MM.1S (cell line): ENCODE measurements around the gene CHRNA4.

ENCODE experiments used
- DNase-seq: peaks from one replicate; pipeline ENCODE4 v3.0.0-alpha.2; 2015
- H2AFZ ChIP-seq: fragments of 300-600 bp; sonication (generic); 2 replicates; pipeline ENCODE4 v1.6.0; 2016; ENCODE audit warnings: antibody characterized with exemption, low read length
- H3F3A ChIP-seq: fragments of 300-600 bp; sonication (generic); 2 replicates; pipeline ENCODE4 v1.6.1; 2016; ENCODE audit warnings: mild to moderate bottlenecking, antibody characterized with exemption, low read length, moderate library complexity, mixed read lengths; ENCODE audit not compliant: insufficient read depth
- H3K27ac ChIP-seq: fragments of 300-600 bp; sonication (generic); 2 replicates; pipeline ENCODE4 v1.5.1; 2016; ENCODE audit warnings: mild to moderate bottlenecking, low read length
- H3K27me3 ChIP-seq: fragments of 300-600 bp; sonication (generic); replicated peaks from 2 replicates; pipeline ENCODE4 v1.6.0; 2016; ENCODE audit warnings: low read length; ENCODE audit not compliant: insufficient read depth
- H3K36me3 ChIP-seq: fragments of 300-600 bp; sonication (generic); replicated peaks from 2 replicates; pipeline ENCODE4 v1.6.1; 2016; ENCODE audit warnings: mild to moderate bottlenecking, low read length, mixed read lengths; ENCODE audit not compliant: insufficient read depth
- H3K4me1 ChIP-seq: fragments of 300-600 bp; sonication (generic); 2 replicates; pipeline ENCODE4 v1.6.1; 2016; ENCODE audit warnings: low read length, mixed read lengths
- H3K4me2 ChIP-seq: fragments of 300-600 bp; sonication (generic); 2 replicates; pipeline ENCODE4 v1.6.0; 2016; ENCODE audit warnings: low read depth, low read length
- H3K4me3 ChIP-seq: fragments of 300-600 bp; sonication (generic); 2 replicates; pipeline ENCODE4 v1.5.1; 2016; ENCODE audit warnings: low read length, mixed read lengths
- H3K79me2 ChIP-seq: fragments of 300-600 bp; sonication (generic); 2 replicates; pipeline ENCODE4 v1.6.1; 2016; ENCODE audit warnings: mixed run types, low read length, mixed read lengths
- H3K9ac ChIP-seq: fragments of 300-600 bp; sonication (generic); 2 replicates; pipeline ENCODE4 v1.6.1; 2016; ENCODE audit warnings: low read length, mixed read lengths
- H3K9me2 ChIP-seq: fragments of 300-600 bp; sonication (generic); replicated peaks from 2 replicates; pipeline ENCODE4 v1.6.1; 2016; ENCODE audit warnings: mild to moderate bottlenecking, low read length, mixed read lengths; ENCODE audit not compliant: insufficient read depth
- H3K9me3 ChIP-seq: fragments of 300-600 bp; sonication (generic); replicated peaks from 2 replicates; pipeline ENCODE4 v1.6.1; 2016; ENCODE audit warnings: mild to moderate bottlenecking, low read length, mixed read lengths; ENCODE audit not compliant: insufficient read depth
- H4K20me1 ChIP-seq: fragments of 300-600 bp; sonication (generic); 2 replicates; pipeline ENCODE4 v1.6.1; 2016; ENCODE audit warnings: mild to moderate bottlenecking, low read length, moderate library complexity, mixed read lengths; ENCODE audit not compliant: insufficient read depth
- EZH2 ChIP-seq: fragments of 300-600 bp; sonication (generic); optimal IDR thresholded peaks from 2 replicates; pipeline ENCODE3; 2017; ENCODE audit warnings: low read depth, mild to moderate bottlenecking, antibody characterized with exemption, low read length, mixed read lengths
- EZH2phosphoT487 ChIP-seq: fragments of 300-600 bp; sonication (generic); IDR thresholded peaks from 2 replicates; pipeline ENCODE4 v1.6.1; 2018; ENCODE audit warnings: antibody characterized with exemption, low read length
- TF ChIP-seq, protein P1 (sequence below): fragments of 300-600 bp; sonication (generic); IDR thresholded peaks from 2 replicates; pipeline ENCODE4 v1.5.1; 2016; ENCODE audit warnings: antibody characterized with exemption, low read length, mixed read lengths

Gene CHRNA4

DNA sequence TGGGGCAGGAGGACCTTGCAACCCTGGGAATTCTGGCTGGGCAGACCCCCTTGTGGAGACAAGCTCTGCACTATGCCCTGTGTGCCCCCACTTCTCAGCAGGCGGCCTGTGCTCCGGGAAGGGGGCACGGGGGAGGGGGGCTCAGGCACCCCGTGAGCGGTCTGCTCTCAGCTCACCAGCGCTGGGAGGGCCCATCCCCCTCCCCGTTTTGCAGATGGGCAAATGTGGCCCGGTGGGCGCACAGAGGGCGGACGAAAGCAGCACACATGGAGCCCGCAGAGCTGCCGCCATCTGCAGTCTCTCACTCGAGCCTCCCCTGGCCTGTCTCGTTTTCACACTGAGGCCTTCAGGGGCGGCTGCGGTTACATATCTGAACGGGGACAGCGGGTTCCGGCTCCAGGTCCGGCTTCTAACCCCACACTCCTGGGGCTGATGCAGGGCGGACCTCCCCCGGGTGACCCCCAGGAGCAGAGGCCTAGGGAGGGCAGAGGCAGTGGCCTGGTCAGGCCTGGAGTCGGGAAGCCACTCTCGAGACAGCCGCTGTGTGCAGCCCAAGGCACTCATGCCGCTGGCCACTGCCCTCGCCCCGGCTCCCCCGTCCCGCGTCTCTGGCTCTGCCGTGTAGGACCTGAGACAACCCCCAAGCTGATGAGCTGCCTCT lies 13.9 kb downstream of the CHRNA4 start:
- Histone ChIP-seq H3K4me2 (no peak overlapping the region), H3K27ac (no peak overlapping the region), H3K4me1 (no peaks in the 10 kb centered on the region), H2AFZ (no peak overlapping the region), H3K9me2 (no peaks in the 10 kb centered on the region), H3K4me3 (no peak overlapping the region), H3F3A (no peaks in the 10 kb centered on the region), H3K27me3 (peaks cover 71% of the 10 kb centered on the region), H3K79me2 (no peaks in the 10 kb centered on the region), H4K20me1 (no peaks in the 10 kb centered on the region), H3K9ac (no peak overlapping the region), H3K36me3 (no peaks in the 10 kb centered on the region), H3K9me3 (no peaks in the 10 kb centered on the region)
- no peak for DNase-seq
- TF ChIP-seq EZH2 (peak; percentile 9), EZH2phosphoT487 (no peak)
- TF ChIP-seq, protein P1, sequence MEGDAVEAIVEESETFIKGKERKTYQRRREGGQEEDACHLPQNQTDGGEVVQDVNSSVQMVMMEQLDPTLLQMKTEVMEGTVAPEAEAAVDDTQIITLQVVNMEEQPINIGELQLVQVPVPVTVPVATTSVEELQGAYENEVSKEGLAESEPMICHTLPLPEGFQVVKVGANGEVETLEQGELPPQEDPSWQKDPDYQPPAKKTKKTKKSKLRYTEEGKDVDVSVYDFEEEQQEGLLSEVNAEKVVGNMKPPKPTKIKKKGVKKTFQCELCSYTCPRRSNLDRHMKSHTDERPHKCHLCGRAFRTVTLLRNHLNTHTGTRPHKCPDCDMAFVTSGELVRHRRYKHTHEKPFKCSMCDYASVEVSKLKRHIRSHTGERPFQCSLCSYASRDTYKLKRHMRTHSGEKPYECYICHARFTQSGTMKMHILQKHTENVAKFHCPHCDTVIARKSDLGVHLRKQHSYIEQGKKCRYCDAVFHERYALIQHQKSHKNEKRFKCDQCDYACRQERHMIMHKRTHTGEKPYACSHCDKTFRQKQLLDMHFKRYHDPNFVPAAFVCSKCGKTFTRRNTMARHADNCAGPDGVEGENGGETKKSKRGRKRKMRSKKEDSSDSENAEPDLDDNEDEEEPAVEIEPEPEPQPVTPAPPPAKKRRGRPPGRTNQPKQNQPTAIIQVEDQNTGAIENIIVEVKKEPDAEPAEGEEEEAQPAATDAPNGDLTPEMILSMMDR = no peak

DNA sequence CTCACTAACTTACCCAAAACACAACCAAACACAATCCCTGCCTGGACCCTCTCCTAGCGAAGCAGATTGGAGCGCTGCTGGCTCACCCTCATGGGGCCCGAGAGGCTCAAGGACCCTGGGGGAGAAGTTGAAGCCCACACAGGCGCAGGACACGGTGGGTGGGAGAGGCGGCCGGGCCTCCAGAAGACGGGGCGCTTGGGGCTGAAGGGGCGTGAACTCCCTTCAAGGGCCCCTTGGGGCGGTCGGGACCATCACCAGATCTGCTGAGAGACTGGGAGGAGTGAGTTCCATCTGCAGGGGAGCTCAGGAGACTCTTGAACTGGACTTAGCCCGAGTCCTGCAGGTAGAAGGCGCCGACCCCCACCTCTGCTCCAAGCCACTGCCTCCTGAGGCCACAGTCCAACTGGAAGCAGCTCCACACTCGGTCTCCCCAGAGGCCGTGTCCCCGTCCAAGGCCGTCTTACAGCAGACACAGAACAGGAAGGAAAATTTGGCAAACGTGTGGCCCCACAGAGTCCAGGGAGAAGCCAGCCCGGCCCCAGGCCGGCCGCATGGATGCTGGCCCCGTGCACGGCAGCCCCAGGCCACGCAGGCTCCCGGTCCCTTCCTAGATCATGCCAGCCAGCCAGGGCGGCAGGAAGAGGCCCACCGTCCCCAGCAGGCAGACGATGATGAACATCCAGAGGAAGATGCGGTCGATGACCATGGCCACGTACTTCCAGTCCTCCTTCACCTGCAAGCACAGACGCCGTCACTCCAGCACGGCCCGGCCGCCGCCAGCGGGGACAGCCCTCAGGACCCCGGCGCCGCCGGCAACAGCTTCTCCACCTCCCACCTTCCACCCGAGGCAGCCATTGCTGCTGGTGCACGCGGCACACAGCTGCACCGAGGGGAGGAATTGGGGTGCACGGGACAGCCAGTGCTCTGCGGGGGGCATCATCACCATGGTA lies 14.7 kb downstream of the CHRNA4 start:
- Histone ChIP-seq H3K27me3 (peaks cover 79% of the 10 kb centered on the region), H3K4me1 (no peaks in the 10 kb centered on the region), H2AFZ (no peak overlapping the region), H3K9me3 (no peaks in the 10 kb centered on the region), H3K9ac (no peak overlapping the region), H3K4me2 (no peak overlapping the region), H3K79me2 (no peaks in the 10 kb centered on the region), H3K27ac (no peak overlapping the region), H3K9me2 (no peaks in the 10 kb centered on the region), H3K36me3 (no peaks in the 10 kb centered on the region), H3K4me3 (no peak overlapping the region), H3F3A (no peaks in the 10 kb centered on the region), H4K20me1 (no peaks in the 10 kb centered on the region)
- TF ChIP-seq, protein P1 = no peak
- TF ChIP-seq EZH2phosphoT487 (no peak), EZH2 (no peak)
- peak; percentile 2 for DNase-seq

DNA sequence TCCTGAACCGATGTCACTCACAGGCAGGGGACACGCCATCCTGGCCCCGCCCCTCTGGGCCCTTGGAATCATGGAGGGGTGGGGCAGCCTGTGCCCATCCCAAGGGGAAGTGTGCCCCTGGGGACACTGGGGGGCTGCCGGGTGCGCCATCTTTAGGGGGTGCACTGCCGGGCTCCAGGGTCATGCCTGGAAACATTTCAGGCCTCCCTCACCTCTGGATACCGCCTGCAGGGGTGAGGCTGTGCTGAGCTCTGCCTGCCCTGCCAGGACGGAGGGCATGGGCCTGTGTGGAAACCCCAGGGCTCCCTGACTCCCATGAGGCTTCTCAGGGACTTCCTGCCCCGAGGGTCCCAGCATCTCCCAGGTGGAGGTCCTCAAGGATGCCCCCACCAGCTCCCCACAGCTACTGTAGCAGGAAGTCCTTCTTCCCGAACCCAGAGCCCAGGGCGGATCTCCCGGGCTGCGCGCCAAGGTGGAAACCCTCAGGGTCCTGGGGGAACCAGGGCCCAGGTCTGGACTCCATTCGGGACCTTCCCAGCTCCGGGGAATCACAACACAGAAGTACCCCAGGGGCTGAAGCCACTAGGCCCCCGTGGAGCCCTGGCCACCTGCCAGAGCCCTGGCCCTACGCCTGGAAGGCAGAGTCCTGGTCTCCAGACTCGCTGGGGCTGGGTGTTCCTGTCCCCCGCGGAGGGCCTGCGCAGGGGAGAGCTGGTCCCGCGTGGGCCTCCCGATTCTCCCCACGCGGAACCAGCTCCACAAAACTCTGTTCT lies 15.6 kb downstream of the CHRNA4 start:
- Histone ChIP-seq H4K20me1 (no peaks in the 10 kb centered on the region), H3K36me3 (no peaks in the 10 kb centered on the region), H3K4me1 (no peaks in the 10 kb centered on the region), H3K27ac (no peak overlapping the region), H3K9me3 (no peaks in the 10 kb centered on the region), H3K9me2 (no peaks in the 10 kb centered on the region), H3K9ac (no peak overlapping the region), H2AFZ (no peak overlapping the region), H3F3A (no peaks in the 10 kb centered on the region), H3K4me3 (no peak overlapping the region), H3K27me3 (peaks cover 88% of the 10 kb centered on the region), H3K79me2 (no peaks in the 10 kb centered on the region), H3K4me2 (no peak overlapping the region)
- DNase-seq = no peak
- TF ChIP-seq EZH2 (no peak), EZH2phosphoT487 (no peak)
- TF ChIP-seq, protein P1 = no peak
